Neural progenitor cell (in vitro differentiated cells): Measurements from ENCODE around the gene CNN3.

Experiments used
- CTCF ChIP-seq: fragments of 200-600 bp; sonication (generic); IDR thresholded peaks from 2 replicates; pipeline ENCODE4 v1.5.1; 2017; ENCODE audit warnings: antibody characterized with exemption, mild to moderate bottlenecking
- EZH2 ChIP-seq: fragments of 200-600 bp; sonication (generic); IDR thresholded peaks from 2 replicates; pipeline ENCODE4 v1.6.1; 2017; ENCODE audit warnings: antibody characterized with exemption, mild to moderate bottlenecking, moderate library complexity

- no peak for TF ChIP-seq CTCF
- no peak for TF ChIP-seq EZH2
Observed at GRCh38 chr1:94927405-94928175, 680 bp upstream of the CNN3 start.
